Body of pancreas (tissue), 4 donors: ENCODE data around the gene ENOSF1. TPM values are rescaled to one million over a fixed set of nuclear protein-coding genes. Genes with fewer than 3 reads are reported as not detected.

ENCODE experiments used
- ATAC-seq: fragments of 150-250 bp; one replicate; pipeline ENCODE4 v1.9.1; 2016
- DNase-seq, 4 donors: peaks; one replicate each; pipeline ENCODE4 v3.0.0-alpha.2; 2019
- H3K27ac ChIP-seq, 4 donors: fragments of 200-600 bp; sonication (generic); 1 replicate in 3 of 4; 2 replicates in 1 of 4; pipeline versions ENCODE4 v1.5.1 to v1.6.1; 2016 to 2019; ENCODE audit warnings: mild to moderate bottlenecking in 1 of 4, mixed read lengths in 1 of 4, moderate library complexity in 1 of 4
- H3K27me3 ChIP-seq, 2 donors: fragments of 200-600 bp; sonication (generic); one replicate each; pipeline ENCODE4 v1.6.0; 2016; ENCODE audit warnings: mild to moderate bottlenecking in 1 of 2
- H3K36me3 ChIP-seq, 2 donors: fragments of 200-600 bp; sonication (generic); replicated peaks in 1 of 2; 2 replicates each; pipeline ENCODE4 v1.5.1; 2016; ENCODE audit warnings: low read depth in 2 of 2; ENCODE audit not compliant: insufficient read depth in 1 of 2
- H3K4me1 ChIP-seq: fragments of 200-600 bp; sonication (generic); one replicate; pipeline ENCODE4 v1.6.0; 2016
- H3K4me3 ChIP-seq, 2 donors: fragments of 200-600 bp; sonication (generic); 1 replicate in 1 of 2; 2 replicates in 1 of 2; pipeline ENCODE4 v1.5.1; 2016 to 2019
- H3K9me3 ChIP-seq, 3 donors: fragments of 200-600 bp; sonication (generic); 1 replicate in 2 of 3; 2 replicates in 1 of 3; pipeline ENCODE4 v1.5.1; 2016
- CTCF ChIP-seq, 7 experiments: fragments of 450-650 bp in 4 of 7; fragments of 200-600 bp in 3 of 7; sonication (generic) in 3 of 7; IDR thresholded peaks; one replicate each; pipeline ENCODE4 v1.5.1; 2016 to 2019; ENCODE audit warnings: antibody characterized with exemption in 7 of 7
- POLR2A ChIP-seq, 3 donors: fragments of 450-650 bp; IDR thresholded peaks; one replicate each; pipeline ENCODE4 v1.6.1; 2016; ENCODE audit warnings: antibody characterized with exemption in 3 of 3, mild to moderate bottlenecking in 2 of 3
- WGBS, 2 donors: methylation state at CpG; one replicate each; pipeline ENCODE4 v1.1.5; 2017; 5-methylcytosine and 5-hydroxymethylcytosine counted together
- intact Hi-C: fragments of 100-400 bp; cut with DNase I; formaldehyde crosslinking; loops from one replicate; pipeline ENCODE4 v1.15.1; 2023
- total RNA-seq, 2 donors: library from RNA; depleted of rRNA; stranded (reverse); fragments of >200 nt; gene quantifications; one replicate each; pipeline ENCODE4 v1.1.0, GENCODE V29; 2016

Gene ENOSF1
- total RNA-seq, 2 donors from 2014 or later, result 59.7 to 62.3 TPM

GRCh38 chr18:673769-674168 is 38.7 kb downstream of the ENOSF1 start:
- intact Hi-C loops, result no loop called here
- Histone ChIP-seq H3K4me1 (no peaks in the 10 kb centered on the region), H3K36me3 (peaks cover 0 to 14% of the 10 kb centered on the region in 2 donors), H3K27me3 (no peaks in the 10 kb centered on the region), H3K27ac (no peak overlapping the region), H3K9me3 (no peaks in the 10 kb centered on the region), H3K4me3 (no peak overlapping the region)
- no peak for DNase-seq
- 65 to 71% methylated on average over 5 of the region's 5 CpGs for WGBS, 2 donors
- no peak for TF ChIP-seq POLR2A (IDR thresholded peaks at IDR 0.05)
- no peak for TF ChIP-seq CTCF (IDR thresholded peaks at IDR 0.05)
- ATAC-seq, result no peak

- Histone ChIP-seq H3K4me3 (no peak overlapping the region), H3K27ac (no peak overlapping the region), H3K9me3 (no peaks in the 10 kb centered on the region), H3K4me1 (no peaks in the 10 kb centered on the region), H3K27me3 (no peaks in the 10 kb centered on the region), H3K36me3 (peaks cover 0 to 14% of the 10 kb centered on the region in 2 donors)
- intact Hi-C loops, result no loop called here
- no peak for DNase-seq
- TF ChIP-seq CTCF (IDR thresholded peaks at IDR 0.05) (no peak), POLR2A (IDR thresholded peaks at IDR 0.05) (no peak)
- WGBS, 2 donors, result 89 to 96% methylated on average over 3 of the region's 3 CpGs
- ATAC-seq, result no peak
These were observed 39.1 kb downstream of the ENOSF1 start for GRCh38 chr18:673317-673716.

- WGBS, 2 donors, result 83 to 95% methylated on average over 1 of the region's 1 CpG
- DNase-seq (no peak), ATAC-seq (no peak)
- Histone ChIP-seq H3K4me1 (no peaks in the 10 kb centered on the region), H3K36me3 (peaks cover 0 to 12% of the 10 kb centered on the region in 2 donors), H3K4me3 (no peak overlapping the region), H3K27me3 (no peaks in the 10 kb centered on the region), H3K9me3 (no peaks in the 10 kb centered on the region), H3K27ac (no peak overlapping the region)
- TF ChIP-seq POLR2A (IDR thresholded peaks at IDR 0.05), result no peak
- no peak for TF ChIP-seq CTCF (IDR thresholded peaks at IDR 0.05)
- intact Hi-C loops, result no loop called here
These were observed 41.0 kb downstream of the ENOSF1 start for GRCh38 chr18:671405-671804.

- no peaks in the 10 kb centered on the region for H3K27me3 ChIP-seq
- H3K4me3 ChIP-seq, result no peak overlapping the region
- peaks cover 0 to 12% of the 10 kb centered on the region in 2 donors for H3K36me3 ChIP-seq
- no peak overlapping the region for H3K27ac ChIP-seq
- 97% methylated on average over 11 of the region's 11 CpGs for WGBS, 2 donors
- no peak for ATAC-seq
- no peaks in the 10 kb centered on the region for H3K4me1 ChIP-seq
- H3K9me3 ChIP-seq, result no peaks in the 10 kb centered on the region
- TF ChIP-seq POLR2A (IDR thresholded peaks at IDR 0.05), result no peak
- no peak for TF ChIP-seq CTCF (IDR thresholded peaks at IDR 0.05)
- no peak for DNase-seq
- intact Hi-C loops, result no loop called here
These were observed 41.9 kb downstream of the ENOSF1 start for GRCh38 chr18:670522-670921.

- no peak for ATAC-seq
- DNase-seq, result no peak
- H3K4me3 ChIP-seq, result no peak overlapping the region
- no peak overlapping the region for H3K27ac ChIP-seq
- no peak for TF ChIP-seq POLR2A (IDR thresholded peaks at IDR 0.05)
- H3K36me3 ChIP-seq, result peaks cover 0 to 12% of the 10 kb centered on the region in 2 donors
- no peaks in the 10 kb centered on the region for H3K27me3 ChIP-seq
- WGBS, 2 donors, result 95 to 96% methylated on average over 8 of the region's 8 CpGs
- no peaks in the 10 kb centered on the region for H3K9me3 ChIP-seq
- intact Hi-C loops, result no loop called here
- H3K4me1 ChIP-seq, result no peaks in the 10 kb centered on the region
These were observed 43.4 kb downstream of the ENOSF1 start for GRCh38 chr18:669077-669476.
